HCT116 (cell line): ENCODE measurements around the gene LRIG3.

Experiments used
- CTCF ChIP-seq, 3 experiments: fragments of 200-600 bp in 1 of 3; sonication (generic) in 1 of 3; IDR thresholded peaks in 2 of 3; conservative IDR thresholded peaks in 1 of 3; 2 replicates each; pipeline ENCODE4 v1.5.1; 2012 to 2017; ENCODE audit warnings: low read depth in 2 of 3, low read length in 2 of 3, antibody characterized with exemption in 1 of 3, borderline replicate concordance in 1 of 3, control low read depth in 1 of 3, mild to moderate bottlenecking in 1 of 3, mixed read lengths in 1 of 3, mixed run types in 1 of 3, moderate library complexity in 1 of 3; ENCODE audit not compliant: insufficient read depth in 1 of 3
- ZFX ChIP-seq: fragments of 450-650 bp; IDR thresholded peaks from 2 replicates; pipeline ENCODE4 v1.6.1; 2017

GRCh38 chr12:58934528-58934927, 14.2 kb upstream of the LRIG3 start:
- TF ChIP-seq ZFX, result no peak
- TF ChIP-seq CTCF (IDR thresholded peaks at IDR 0.05 in 2 of 3, conservative IDR thresholded peaks at IDR 0.05 in 1 of 3; ENCODE audit: borderline replicate concordance in 1 of 3, insufficient read depth in 1 of 3, low read depth in 2 of 3, low read length in 2 of 3), result no peak
